SK-N-SH treated with all-trans-retinoic acid at 6 μM for 48 hours (cell line): ENCODE measurements around the gene NSD2.
A peak's percentile ranks its signal among the peaks of the same experiment; 100 is the strongest.

ENCODE experiments used
- ATAC-seq: fragments of 200-7000 bp; cut with Tn5 transposase; 3 replicates; pipeline ENCODE4 v1.9.1; 2020; ENCODE audit warnings: mild to moderate bottlenecking, moderate library complexity
- BACH2 ChIP-seq: fragments of 250-450 bp; sonication (Bioruptor Pico); IDR thresholded peaks from 2 replicates; pipeline ENCODE4 v1.9.0; 2021; ENCODE audit warnings: mild to moderate bottlenecking, borderline replicate concordance
- CREB5 ChIP-seq: fragments of 250-450 bp; sonication (Bioruptor Pico); IDR thresholded peaks from 2 replicates; pipeline ENCODE4 v1.5.1; 2020; ENCODE audit warnings: low read depth, mild to moderate bottlenecking, moderate library complexity
- CSDC2 ChIP-seq: fragments of 250-450 bp; sonication (Bioruptor Pico); IDR thresholded peaks from 2 replicates; pipeline ENCODE4 v1.5.0; 2020; ENCODE audit warnings: mild to moderate bottlenecking, moderate library complexity
- ESRRG ChIP-seq: fragments of 250-450 bp; sonication (Bioruptor Pico); IDR thresholded peaks from 2 replicates; pipeline ENCODE4 v1.6.1; 2021; ENCODE audit warnings: mild to moderate bottlenecking
- GLIS3 ChIP-seq: fragments of 250-450 bp; sonication (Bioruptor Pico); IDR thresholded peaks from 2 replicates; pipeline ENCODE4 v1.5.0; 2020; ENCODE audit warnings: mild to moderate bottlenecking, moderate library complexity
- ISL1 ChIP-seq: fragments of 250-450 bp; sonication (Bioruptor Pico); IDR thresholded peaks from 2 replicates; pipeline ENCODE4 v2.1.2; 2022; ENCODE audit warnings: mild to moderate bottlenecking, moderate library complexity
- OSR1 ChIP-seq: fragments of 250-450 bp; sonication (Bioruptor Pico); IDR thresholded peaks from 2 replicates; pipeline ENCODE4 v1.8.0; 2022; ENCODE audit warnings: moderate library complexity, mild to moderate bottlenecking, inconsistent platforms
- PATZ1 ChIP-seq: fragments of 250-450 bp; sonication (Bioruptor Pico); IDR thresholded peaks from 2 replicates; pipeline ENCODE4 v1.8.0; 2020; ENCODE audit warnings: mild to moderate bottlenecking, moderate library complexity, borderline replicate concordance
- POU6F1 ChIP-seq: fragments of 250-450 bp; sonication (Bioruptor Pico); IDR thresholded peaks from 2 replicates; pipeline ENCODE4 v1.8.0; 2021; ENCODE audit warnings: low read depth, mild to moderate bottlenecking, moderate library complexity, borderline replicate concordance
- PPARA ChIP-seq: fragments of 250-450 bp; sonication (Bioruptor Pico); IDR thresholded peaks from 2 replicates; pipeline ENCODE4 v1.5.0; 2020; ENCODE audit warnings: mild to moderate bottlenecking, borderline replicate concordance
- RARB ChIP-seq: fragments of 250-450 bp; sonication (Bioruptor Pico); IDR thresholded peaks from 2 replicates; pipeline ENCODE4 v1.8.0; 2021; ENCODE audit warnings: mild to moderate bottlenecking, moderate library complexity
- SNAI2 ChIP-seq: fragments of 250-450 bp; sonication (Bioruptor Pico); IDR thresholded peaks from 2 replicates; pipeline ENCODE4 v1.5.0; 2020; ENCODE audit warnings: mild to moderate bottlenecking, moderate library complexity
- TSHZ2 ChIP-seq: fragments of 250-450 bp; sonication (Bioruptor Pico); IDR thresholded peaks from 2 replicates; pipeline ENCODE4 v1.5.0; 2020; ENCODE audit warnings: mild to moderate bottlenecking, moderate library complexity
- ZC3H10 ChIP-seq: fragments of 250-450 bp; sonication (Bioruptor Pico); IDR thresholded peaks from 2 replicates; pipeline ENCODE4 v1.5.1; 2021; ENCODE audit warnings: mild to moderate bottlenecking, moderate library complexity
- ZFP3 ChIP-seq: fragments of 250-450 bp; sonication (Bioruptor Pico); IDR thresholded peaks from 2 replicates; pipeline ENCODE4 v1.5.0; 2020; ENCODE audit warnings: mild to moderate bottlenecking, moderate library complexity
- ZFP30 ChIP-seq: fragments of 450-650 bp; formaldehyde crosslinking; IDR thresholded peaks from 2 replicates; pipeline ENCODE4 v1.5.0; 2022; ENCODE audit warnings: mild to moderate bottlenecking, moderate library complexity
- ZNF70 ChIP-seq: fragments of 450-650 bp; formaldehyde crosslinking; IDR thresholded peaks from 2 replicates; pipeline ENCODE4 v1.5.0; 2020; ENCODE audit warnings: mild to moderate bottlenecking, moderate library complexity

The NSD2 gene

GRCh38 chr4:1870578-1871443, at the start of gene NSD2:
TSS of gene NSD2 (plus strand) at chr4:1871393. CDS start at chr4:1900655, 29,262 bp downstream.
- peak; percentile 74 for ATAC-seq
- TF ChIP-seq ESRRG (CRISPR knock-in tag) (no peak), ZFP30 (CRISPR knock-in tag) (no peak), TSHZ2 (CRISPR knock-in tag) (no peak), BACH2 (CRISPR knock-in tag) (0 out of 2 replicates have a peak, but pooled peaks have one; percentile 34), CREB5 (CRISPR knock-in tag) (no peak), CSDC2 (CRISPR knock-in tag) (no peak), ZNF70 (CRISPR knock-in tag) (no peak), SNAI2 (peak; percentile 86), ZFP3 (CRISPR knock-in tag) (0 out of 2 replicates have a peak, but pooled peaks have one; percentile 69)

GRCh38 chr4:1821679-1822567, 49.3 kb upstream of the NSD2 start:
- TF ChIP-seq POU6F1 (CRISPR knock-in tag) (no peak), GLIS3 (CRISPR knock-in tag) (no peak), RARB (no peak), CSDC2 (CRISPR knock-in tag) (no peak), OSR1 (CRISPR knock-in tag) (no peak), SNAI2 (no peak), ZFP3 (CRISPR knock-in tag) (no peak), CREB5 (CRISPR knock-in tag) (no peak), PPARA (CRISPR knock-in tag) (no peak), ZNF70 (CRISPR knock-in tag) (no peak), ISL1 (CRISPR knock-in tag) (no peak), ZC3H10 (CRISPR knock-in tag) (no peak), ZFP30 (CRISPR knock-in tag) (no peak), TSHZ2 (CRISPR knock-in tag) (no peak), BACH2 (CRISPR knock-in tag) (no peak), ESRRG (CRISPR knock-in tag) (no peak), PATZ1 (CRISPR knock-in tag) (no peak)
- ATAC-seq, result no peak; the same call in 2 of the 3 replicates
